ENCODE data around the gene SLC15A2. TPM values are rescaled to one million over a fixed set of nuclear protein-coding genes. Genes with fewer than 3 reads are reported as not detected.

Gene SLC15A2
- total and polyA plus RNA-seq, 10 donors = 4.3 to 18.7 (median 11.2) TPM

DNA sequence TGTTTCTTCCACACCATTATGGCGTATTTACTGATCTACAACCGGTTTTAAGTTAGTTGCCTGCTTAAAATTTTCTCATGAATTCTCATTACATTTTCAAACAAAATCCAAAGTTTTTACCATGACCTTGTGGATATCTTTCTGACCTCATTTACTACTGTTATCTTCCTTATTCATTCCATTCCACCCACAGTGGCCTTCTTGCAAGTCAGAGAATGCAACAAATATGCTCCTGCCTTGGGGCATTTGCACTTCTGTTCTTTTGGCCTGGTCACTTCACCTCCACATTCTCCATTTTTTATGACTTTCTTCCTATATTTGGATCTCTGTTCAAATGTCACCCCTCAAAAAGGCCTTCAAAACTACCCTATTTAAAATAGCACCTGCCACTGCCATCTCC, 8.8 kb upstream of the SLC15A2 start:
- Histone ChIP-seq H3K4me1 (no peaks in the 10 kb centered on the region), H3K9me3 (no peaks in the 10 kb centered on the region), H3K4me3 (no peak overlapping the region), H3K27me3 (replicated peaks in 1 of 7) (no peaks in the 10 kb centered on the region), H3K36me3 (peaks cover 0 to 26% (median 2%) of the 10 kb centered on the region in 6 donors), H3K27ac (no peak overlapping the region)
- 93 to 99% (median 95%) methylated on average over 2 of the region's 2 CpGs for WGBS, 5 donors
- no peak for TF ChIP-seq POLR2AphosphoS5 (IDR thresholded peaks at IDR 0.05)
- TF ChIP-seq POLR2A (IDR thresholded peaks at IDR 0.05) = no peak
- TF ChIP-seq, protein P1, sequence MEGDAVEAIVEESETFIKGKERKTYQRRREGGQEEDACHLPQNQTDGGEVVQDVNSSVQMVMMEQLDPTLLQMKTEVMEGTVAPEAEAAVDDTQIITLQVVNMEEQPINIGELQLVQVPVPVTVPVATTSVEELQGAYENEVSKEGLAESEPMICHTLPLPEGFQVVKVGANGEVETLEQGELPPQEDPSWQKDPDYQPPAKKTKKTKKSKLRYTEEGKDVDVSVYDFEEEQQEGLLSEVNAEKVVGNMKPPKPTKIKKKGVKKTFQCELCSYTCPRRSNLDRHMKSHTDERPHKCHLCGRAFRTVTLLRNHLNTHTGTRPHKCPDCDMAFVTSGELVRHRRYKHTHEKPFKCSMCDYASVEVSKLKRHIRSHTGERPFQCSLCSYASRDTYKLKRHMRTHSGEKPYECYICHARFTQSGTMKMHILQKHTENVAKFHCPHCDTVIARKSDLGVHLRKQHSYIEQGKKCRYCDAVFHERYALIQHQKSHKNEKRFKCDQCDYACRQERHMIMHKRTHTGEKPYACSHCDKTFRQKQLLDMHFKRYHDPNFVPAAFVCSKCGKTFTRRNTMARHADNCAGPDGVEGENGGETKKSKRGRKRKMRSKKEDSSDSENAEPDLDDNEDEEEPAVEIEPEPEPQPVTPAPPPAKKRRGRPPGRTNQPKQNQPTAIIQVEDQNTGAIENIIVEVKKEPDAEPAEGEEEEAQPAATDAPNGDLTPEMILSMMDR (IDR thresholded peaks at IDR 0.05 in 8 of 11, conservative IDR thresholded peaks at IDR 0.05 in 3 of 11) = no peak
- no peak for DNase-seq
- intact Hi-C loops (cut with DNase I; ENCODE audit: low total_unique reads) = no loop called here

DNA sequence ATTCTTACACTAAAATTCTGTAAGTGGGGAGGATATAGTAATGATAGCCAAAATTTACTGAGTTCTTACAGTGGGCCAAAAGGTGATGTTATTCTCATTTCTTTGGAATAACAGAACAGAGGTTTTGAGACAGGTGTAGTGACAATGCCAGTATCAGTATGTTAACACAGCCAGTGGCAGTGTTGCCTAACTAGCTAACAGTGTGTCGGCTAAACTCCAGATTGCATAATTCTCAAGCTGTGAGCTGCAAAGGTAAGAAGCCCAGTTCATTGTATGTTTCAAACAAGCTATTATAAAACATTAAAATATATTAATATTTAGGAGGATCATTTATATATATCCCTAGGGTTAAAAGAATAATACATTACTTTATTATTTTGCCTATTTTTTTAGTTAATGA, 920 bp downstream of the SLC15A2 start:
- Histone ChIP-seq H3K27me3 (replicated peaks in 1 of 7) (no peaks in the 10 kb centered on the region), H3K9me3 (no peaks in the 10 kb centered on the region), H3K36me3 (peaks cover 0 to 50% (median 3%) of the 10 kb centered on the region in 6 donors), H3K4me1 (peaks cover 0 to 14% (median 0%) of the 10 kb centered on the region in 6 donors), H3K4me3 (no peak overlapping the region), H3K27ac (no peak overlapping the region)
- DNase-seq = no peak
- intact Hi-C loops (cut with DNase I; ENCODE audit: low total_unique reads) = no loop called here
- 0 to 33% (median 0%) methylated on average over 1 of the region's 1 CpG for WGBS, 5 donors
- TF ChIP-seq, protein P1 (IDR thresholded peaks at IDR 0.05 in 8 of 11, conservative IDR thresholded peaks at IDR 0.05 in 3 of 11) = no peak
- no peak for TF ChIP-seq POLR2AphosphoS5 (IDR thresholded peaks at IDR 0.05)
- TF ChIP-seq POLR2A (IDR thresholded peaks at IDR 0.05) = no peak

- Histone ChIP-seq H3K27ac (no peak overlapping the region), H3K36me3 (peaks cover 0 to 56% (median 3%) of the 10 kb centered on the region in 6 donors), H3K4me1 (peaks cover 0 to 14% (median 0%) of the 10 kb centered on the region in 6 donors), H3K27me3 (replicated peaks in 1 of 7) (no peaks in the 10 kb centered on the region), H3K4me3 (no peak overlapping the region), H3K9me3 (no peaks in the 10 kb centered on the region)
- TF ChIP-seq POLR2AphosphoS5 (IDR thresholded peaks at IDR 0.05) (no peak), POLR2A (IDR thresholded peaks at IDR 0.05) (no peak)
- TF ChIP-seq, protein P1 (IDR thresholded peaks at IDR 0.05 in 8 of 11, conservative IDR thresholded peaks at IDR 0.05 in 3 of 11) = no peak
- DNase-seq = no peak
- intact Hi-C loops (cut with DNase I; ENCODE audit: low total_unique reads) = no loop called here
These were observed 1.5 kb downstream of the SLC15A2 start for GRCh38 chr3:121895736-121896135.

DNA sequence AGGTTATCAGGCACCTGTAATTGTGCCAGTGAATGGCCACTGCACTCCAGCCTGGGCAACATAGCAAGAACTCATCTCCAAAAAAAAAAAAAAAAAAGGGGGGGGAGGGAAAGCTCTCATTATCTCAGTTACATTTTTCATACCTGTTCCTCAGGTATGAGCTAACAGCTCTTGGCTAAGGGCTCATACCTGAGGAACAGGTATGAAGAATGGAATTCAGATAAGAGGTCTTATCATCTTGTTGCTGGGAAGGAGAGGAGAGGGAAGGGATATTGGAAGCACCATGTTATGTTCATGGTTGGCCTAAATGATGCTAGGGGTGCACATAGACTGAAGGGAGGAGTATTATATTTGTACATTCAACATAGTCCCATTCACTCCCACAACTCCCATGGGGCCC, 2.6 kb downstream of the SLC15A2 start:
- TF ChIP-seq POLR2A (IDR thresholded peaks at IDR 0.05) (no peak), POLR2AphosphoS5 (IDR thresholded peaks at IDR 0.05) (no peak)
- TF ChIP-seq, protein P1 (IDR thresholded peaks at IDR 0.05 in 8 of 11, conservative IDR thresholded peaks at IDR 0.05 in 3 of 11) = no peak
- H3K9me3 ChIP-seq = no peaks in the 10 kb centered on the region
- H3K27ac ChIP-seq = no peak overlapping the region
- H3K36me3 ChIP-seq = peaks cover 0 to 66% (median 3%) of the 10 kb centered on the region in 6 donors
- H3K4me1 ChIP-seq = peaks cover 0 to 14% (median 0%) of the 10 kb centered on the region in 6 donors
- DNase-seq = no peak
- H3K27me3 ChIP-seq (replicated peaks in 1 of 7) = no peaks in the 10 kb centered on the region
- no peak overlapping the region for H3K4me3 ChIP-seq
- intact Hi-C loops (cut with DNase I; ENCODE audit: low total_unique reads) = no loop called here

Measured in spleen (tissue), 11 donors.